Thoracic aorta endothelial cell (primary cell): ENCODE measurements around the gene PAX4. TPM values are rescaled to one million over a fixed set of nuclear protein-coding genes. Genes with fewer than 3 reads are reported as not detected.

Experiments
- total RNA-seq: library from RNA; depleted of rRNA; stranded (reverse); fragments of >200 nt; gene quantifications from 2 replicates; pipeline ENCODE4 v1.2.3, GENCODE V29; 2012

The PAX4 gene
- total RNA-seq: not detected in 2 replicates

GRCh38 chr7:127618042-127618441 lies at the start of gene PAX4:
Gene PAX4, minus strand, starts transcription at chr7:127618142. Its CDS starts 2,214 bp downstream, at chr7:127615928.

GRCh38 chr7:127651556-127652332 lies 33.8 kb upstream of the PAX4 start, which contains the start of gene SND1:
Gene SND1, plus strand, starts transcription at chr7:127652194. Its CDS starts 180 bp downstream, at chr7:127652374.

DNA sequence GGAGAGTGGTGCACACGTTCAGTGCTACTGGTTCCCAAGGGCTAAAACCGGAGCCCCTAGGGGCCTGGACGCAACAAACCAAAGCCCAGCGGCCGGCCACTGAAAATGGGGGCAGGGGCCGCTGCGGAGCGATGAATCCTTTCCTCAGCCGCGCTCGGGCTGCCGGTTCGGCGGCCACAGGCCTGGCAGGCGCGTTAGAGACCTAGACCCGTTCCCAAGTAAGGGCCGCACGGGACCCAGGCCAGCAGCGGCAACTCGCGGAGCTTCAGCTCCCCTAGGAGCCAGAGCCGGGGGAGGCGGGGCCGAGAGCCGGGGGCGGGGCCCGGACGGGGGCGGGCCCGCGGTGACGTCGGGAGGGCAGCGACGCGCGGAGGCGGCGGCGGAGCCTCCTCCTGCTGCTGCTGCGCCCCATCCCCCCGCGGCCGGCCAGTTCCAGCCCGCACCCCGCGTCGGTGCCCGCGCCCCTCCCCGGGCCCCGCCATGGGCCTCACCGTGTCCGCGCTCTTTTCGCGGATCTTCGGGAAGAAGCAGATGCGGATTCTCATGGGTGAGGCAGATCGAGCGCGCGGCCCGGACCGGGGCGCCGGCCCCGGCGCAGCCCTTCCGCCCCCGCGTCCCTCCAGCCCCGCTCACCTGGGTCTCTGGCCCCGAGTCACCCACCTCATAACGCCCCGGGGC lies 29.8 kb downstream of the PAX4 start, which contains the start of gene ARF5:
ARF5 (plus strand) TSS at position 393 of the 678 bp plus-strand sequence; CDS start at position 481, 88 bp downstream.

DNA sequence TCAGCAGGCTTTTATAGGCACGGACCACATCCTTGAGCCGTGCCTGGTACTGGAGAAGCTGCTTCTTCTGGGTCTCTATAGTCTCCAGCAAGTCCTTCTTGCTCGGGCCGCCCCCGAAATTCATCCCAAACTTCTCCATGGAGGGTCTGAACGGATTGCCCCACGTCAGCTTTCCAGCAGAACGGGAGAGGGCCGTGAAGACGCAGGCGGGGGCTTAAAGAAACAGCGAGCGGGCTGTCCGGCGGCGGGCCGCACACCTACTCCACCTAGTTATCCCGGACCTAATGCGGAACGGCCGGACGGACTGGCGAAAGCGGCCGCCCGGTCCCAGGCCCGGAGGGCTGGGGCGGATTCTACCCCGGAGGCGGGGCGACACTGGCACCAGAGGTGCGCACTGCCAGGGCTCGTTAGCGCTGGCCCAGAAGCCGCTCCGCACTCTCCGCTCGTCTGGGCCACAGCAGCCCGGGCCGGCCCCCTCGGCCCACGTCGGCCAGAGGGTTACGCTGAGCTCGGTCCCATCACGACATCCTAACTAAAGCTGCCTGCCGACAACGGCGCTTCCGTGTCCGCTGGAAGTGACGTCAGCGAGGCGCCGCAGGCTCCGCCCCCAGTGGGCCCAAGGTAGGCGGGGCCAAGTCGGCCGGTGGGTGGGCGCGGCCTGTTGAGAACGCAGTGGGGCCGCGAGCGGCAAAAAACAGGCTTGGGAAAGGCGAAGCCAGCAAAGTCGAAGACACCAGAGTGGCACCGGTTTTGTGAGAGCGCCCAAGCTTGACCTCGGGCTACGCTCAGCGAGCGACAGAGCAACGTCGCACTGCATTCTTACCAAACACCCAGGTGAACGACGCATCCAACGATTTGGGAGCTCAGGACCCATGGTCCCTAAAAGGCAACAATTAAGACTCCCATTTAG lies 32.6 kb downstream of the PAX4 start, which contains the start of gene GCC1:
GCC1 (minus strand) TSS at position 553 of the 910 bp plus-strand sequence; CDS start at position 139, 414 bp downstream.

Other genes with a start within 250 kb of the PAX4 start
- 37.4 and 42.4 TPM in 2 replicates for gene ZNF800, start 225.4 kb downstream of the PAX4 start, total RNA-seq
- 18.2 TPM in 2 replicates for gene GCC1, start 32.5 kb downstream of the PAX4 start, total RNA-seq
- 107 and 111 TPM in 2 replicates for gene ARF5, start 29.7 kb downstream of the PAX4 start, total RNA-seq
- 2.8 and 3.7 TPM in 2 replicates for gene FSCN3, start 24.4 kb downstream of the PAX4 start, total RNA-seq
- 267 and 293 TPM in 2 replicates for gene SND1, start 34.1 kb upstream of the PAX4 start, total RNA-seq